NCI-H1436 treated with DMSO at 0.1 percent for 48 hours (cell line): ENCODE results near the gene IRF8.
"Not testable (repeated sequence)": the region's sequence is repeated elsewhere in the genome, so short reads cannot be mapped to it uniquely, and the experiment has no call there.

ENCODE experiments used
- DNase-seq: peaks from one replicate; lab custom pipeline; 2025; lab: John Stamatoyannopoulos, UW

The IRF8 gene

DNA sequence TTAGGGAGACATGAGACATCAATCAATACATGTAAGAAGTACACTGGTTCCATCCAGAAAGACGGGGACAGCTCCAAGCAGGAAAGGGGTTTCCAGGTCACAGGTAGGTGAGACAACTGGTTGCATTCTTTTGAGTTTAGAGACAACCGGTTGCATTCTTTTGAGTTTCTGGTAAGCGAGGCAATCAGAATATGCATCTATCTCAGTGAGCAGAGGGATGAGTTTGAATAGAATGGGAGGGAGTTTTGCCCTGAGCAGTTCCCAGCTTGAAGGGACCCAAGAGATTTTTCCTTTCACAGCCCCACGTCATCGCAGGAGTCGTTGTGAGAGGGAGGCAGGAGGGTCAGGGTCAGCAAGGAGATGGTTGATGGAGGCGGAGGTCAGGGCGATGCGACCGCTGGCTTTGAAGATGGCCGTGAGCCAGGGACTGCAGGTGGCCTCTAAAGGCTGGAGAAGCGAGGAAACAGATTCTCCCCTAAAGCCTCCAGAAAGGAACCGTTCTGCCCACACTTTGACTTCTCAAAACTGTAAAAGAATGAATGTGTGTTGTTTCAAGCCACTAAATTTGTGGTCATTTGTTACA lies 36.5 kb downstream of the IRF8 start:
- DNase-seq = no peak

DNA sequence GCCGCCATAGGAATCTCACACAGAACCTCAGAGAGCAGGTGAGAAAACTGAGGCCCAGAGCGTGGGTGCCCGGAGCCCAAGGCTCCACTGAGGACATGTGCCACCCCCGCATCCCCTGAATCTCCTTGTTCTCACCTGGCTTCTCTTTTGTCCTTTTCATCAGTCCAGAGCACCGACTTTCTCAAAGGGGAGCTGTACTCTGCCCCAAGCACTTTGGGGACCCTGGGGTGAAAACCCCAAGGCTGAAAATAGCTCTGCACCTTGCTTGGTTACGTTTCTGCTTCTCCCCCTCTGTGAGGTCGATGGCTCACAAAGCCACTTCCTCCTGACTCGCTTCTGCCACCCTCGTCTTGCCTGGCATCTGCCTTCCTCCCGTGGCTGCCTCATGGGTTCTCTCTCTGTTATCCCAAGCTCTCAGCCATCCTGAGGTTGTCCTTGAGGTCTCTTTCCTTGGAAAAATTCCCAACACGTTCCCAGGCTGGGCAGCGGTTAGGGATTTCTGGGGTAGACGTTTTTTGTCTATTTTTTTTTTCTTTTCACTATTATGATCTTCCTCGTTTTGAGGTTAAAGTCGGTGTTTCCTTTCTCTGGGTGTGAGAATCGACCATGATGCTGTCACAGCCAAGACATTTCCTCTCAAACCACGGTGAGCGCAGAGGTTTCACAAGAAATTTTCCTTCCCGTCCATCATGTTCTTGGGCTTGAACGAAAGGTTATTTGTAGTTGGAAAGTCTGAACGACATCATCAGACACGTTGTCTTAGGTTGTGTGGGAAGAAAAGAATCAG lies 37.2 kb downstream of the IRF8 start:
- no peak for DNase-seq

DNA sequence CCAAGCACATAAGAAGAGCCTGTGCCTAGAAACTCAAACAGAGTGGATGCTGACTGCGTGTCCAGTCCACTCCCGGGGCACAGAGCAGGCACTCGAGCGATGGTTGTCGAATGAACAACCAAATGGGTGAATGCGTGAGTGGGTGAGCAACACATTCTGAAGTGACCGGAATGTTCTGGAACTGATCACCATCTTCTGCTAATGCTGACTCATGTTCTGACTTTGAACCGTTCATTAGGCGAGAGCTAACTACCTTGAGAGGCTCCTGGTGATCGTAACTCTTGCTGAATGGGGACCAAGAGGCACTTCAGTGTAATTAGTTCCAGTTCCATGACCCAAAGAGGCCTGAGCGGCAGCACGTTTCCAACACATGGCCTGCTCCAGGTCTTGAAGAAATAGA lies 37.9 kb downstream of the IRF8 start:
- no peak for DNase-seq

DNA sequence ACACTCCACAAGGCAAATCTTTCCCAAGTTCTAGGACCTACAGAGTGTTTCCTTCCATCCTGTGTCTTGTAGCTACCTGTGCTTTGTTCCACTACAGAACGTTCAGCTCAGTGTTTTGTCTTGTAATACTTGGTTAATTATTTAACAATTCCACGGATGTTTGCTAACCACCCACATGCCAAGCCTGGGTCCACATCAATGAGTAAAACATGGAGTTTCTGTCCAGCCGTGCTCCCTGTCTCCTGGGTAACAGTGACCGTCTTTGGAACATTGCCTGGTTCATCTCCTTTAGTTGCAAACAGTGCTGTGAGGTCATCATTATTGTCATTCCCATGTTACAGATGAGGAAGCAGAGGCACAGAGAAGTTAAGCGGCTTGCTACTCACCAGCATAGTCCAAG lies 41.3 kb downstream of the IRF8 start:
- no peak for DNase-seq

- no peak for DNase-seq
Measured at GRCh38 chr16:85941863-85942644, 43.1 kb downstream of the IRF8 start.

GRCh38 chr16:85942659-85943058 lies 43.7 kb downstream of the IRF8 start:
- not testable (repeated sequence) for DNase-seq

GRCh38 chr16:85943711-85944110 lies 44.7 kb downstream of the IRF8 start:
- no peak for DNase-seq

GRCh38 chr16:85944572-85945423 lies 45.8 kb downstream of the IRF8 start:
- no peak for DNase-seq

GRCh38 chr16:85945424-85945751 lies 46.4 kb downstream of the IRF8 start:
- DNase-seq = no peak

DNA sequence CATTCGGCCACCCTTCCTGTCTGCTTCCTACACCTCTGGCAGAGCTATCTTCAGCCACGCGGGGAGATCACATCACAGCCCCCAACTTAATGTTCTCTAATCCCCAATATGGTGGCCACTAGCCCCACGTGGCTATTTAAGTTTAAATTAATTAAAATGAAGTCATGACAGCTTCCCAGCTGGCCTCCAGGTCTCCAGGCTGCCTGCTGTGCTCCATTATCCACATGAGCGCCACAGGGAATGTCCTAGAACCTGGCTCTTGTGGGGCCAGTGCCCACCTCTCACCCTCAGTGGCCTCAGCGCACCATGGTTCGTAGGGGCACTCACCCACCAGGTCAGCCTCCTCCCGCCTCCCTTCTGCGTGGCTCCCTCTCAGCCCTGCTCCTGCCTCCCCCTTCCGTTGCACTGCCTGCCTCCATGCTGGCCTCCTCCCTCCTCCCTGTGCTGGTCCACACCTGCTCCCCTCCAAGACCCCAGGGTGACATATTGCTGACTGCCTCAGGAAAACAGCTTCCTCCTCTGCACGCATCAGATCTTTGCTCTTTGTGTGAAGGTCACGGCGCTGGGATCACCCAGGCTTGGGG lies 47.7 kb downstream of the IRF8 start:
- DNase-seq = no peak

- no peak for DNase-seq
Measured at GRCh38 chr16:85947230-85948137, 48.5 kb downstream of the IRF8 start.

GRCh38 chr16:85948138-85948509 lies 49.2 kb downstream of the IRF8 start:
- DNase-seq = no peak

DNA sequence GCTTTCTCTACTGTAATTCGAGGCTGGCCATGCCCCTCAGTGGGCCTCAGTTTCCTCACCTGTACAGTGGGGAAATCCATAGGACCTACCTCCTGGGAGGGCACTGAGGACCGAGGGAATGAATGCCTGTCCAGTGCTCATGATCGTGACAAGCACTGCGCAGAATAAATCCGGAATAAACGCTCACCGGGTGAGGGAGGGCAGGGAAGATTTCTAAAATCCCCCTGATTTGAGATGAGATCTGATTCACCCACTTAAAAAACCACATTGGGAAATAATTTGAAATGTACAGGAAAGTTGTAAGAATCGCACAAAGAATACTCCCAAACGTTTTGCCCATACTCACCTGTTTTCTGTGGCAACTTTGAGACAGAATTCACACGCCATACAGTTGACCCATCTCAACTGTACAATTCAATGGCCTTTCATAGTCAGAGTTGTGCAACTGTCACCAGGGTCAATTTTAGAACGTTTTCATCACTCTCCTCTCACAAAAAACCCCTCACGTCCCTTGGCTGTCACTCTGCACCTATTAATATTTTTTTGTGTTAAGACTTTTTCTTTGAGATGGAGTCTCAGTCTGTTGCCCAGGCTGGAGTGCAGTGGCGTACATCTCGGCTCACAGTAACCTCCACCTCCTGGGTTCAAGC lies 49.8 kb downstream of the IRF8 start:
- no peak for DNase-seq

GRCh38 chr16:85950136-85950918 lies 51.4 kb downstream of the IRF8 start:
- DNase-seq = no peak

GRCh38 chr16:85952197-85952596 lies 53.2 kb downstream of the IRF8 start:
- no peak for DNase-seq

- no peak for DNase-seq
Measured at GRCh38 chr16:85952811-85953210, 53.8 kb downstream of the IRF8 start.

- DNase-seq = no peak
Measured at GRCh38 chr16:85954927-85955519, 56.1 kb downstream of the IRF8 start.

DNA sequence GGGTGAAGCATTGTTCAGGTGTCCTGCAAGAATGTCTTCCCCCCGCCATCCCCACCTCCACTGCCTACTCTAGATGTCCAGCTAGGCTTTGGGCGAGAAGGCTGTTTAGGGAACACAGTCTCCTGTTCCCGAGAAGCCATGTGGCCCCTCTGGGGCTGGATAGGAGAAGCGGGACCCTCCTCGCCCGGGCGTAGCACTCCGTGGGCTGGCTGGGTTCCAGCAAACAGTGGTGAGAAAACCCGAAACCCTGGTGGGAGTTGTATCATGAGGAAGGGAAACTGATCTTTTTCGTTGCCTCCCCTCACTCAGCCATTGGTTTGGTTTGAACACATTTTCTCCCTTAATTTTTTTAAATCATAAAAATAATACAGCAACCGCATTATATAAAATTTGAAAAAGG lies 56.6 kb downstream of the IRF8 start:
- no peak for DNase-seq

- DNase-seq = no peak
Measured at GRCh38 chr16:85956426-85956825, 57.5 kb downstream of the IRF8 start.
